GM19467 (cell line): ENCODE results near the gene STXBP6.
A peak's percentile ranks its signal among the peaks of the same experiment; 100 is the strongest.
"Not testable (repeated sequence)": the region's sequence is repeated elsewhere in the genome, so short reads cannot be mapped to it uniquely, and the experiment has no call there.

Experiments
- ATAC-seq: cut with Tn5 transposase; IDR thresholded peaks from one replicate; pipeline ENCODE4 v1.9.1; 2021; ENCODE audit warnings: mild to moderate bottlenecking, moderate library complexity; ENCODE audit not compliant: unreplicated experiment

STXBP6 gene

GRCh38 chr14:24959791-24960331 is 90.1 kb downstream of the STXBP6 start:
- peak; percentile 78 for ATAC-seq

- ATAC-seq: no peak
These were observed 91.7 kb downstream of the STXBP6 start for GRCh38 chr14:24958271-24958670.

- ATAC-seq: no peak
These were observed 92.1 kb downstream of the STXBP6 start for GRCh38 chr14:24957814-24958213.

DNA sequence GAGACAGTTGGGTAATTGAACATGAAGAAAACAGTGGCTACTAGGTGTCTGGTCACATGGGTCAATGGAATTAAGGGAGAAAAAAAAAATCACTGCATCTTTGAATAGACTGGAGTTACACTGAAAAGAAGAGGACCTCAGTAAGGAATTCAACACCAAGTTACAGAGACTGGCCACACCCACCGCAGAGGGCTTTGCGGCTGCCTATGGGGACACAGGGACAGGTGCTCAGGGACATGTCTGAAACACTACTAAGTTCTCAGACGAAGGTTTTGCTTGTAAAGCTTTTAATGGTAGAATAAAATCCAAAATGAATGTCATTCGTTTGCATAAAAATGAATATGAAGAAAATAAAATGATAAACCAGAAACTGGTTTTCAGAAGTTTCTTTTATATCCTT is 93.8 kb downstream of the STXBP6 start:
- no peak for ATAC-seq

DNA sequence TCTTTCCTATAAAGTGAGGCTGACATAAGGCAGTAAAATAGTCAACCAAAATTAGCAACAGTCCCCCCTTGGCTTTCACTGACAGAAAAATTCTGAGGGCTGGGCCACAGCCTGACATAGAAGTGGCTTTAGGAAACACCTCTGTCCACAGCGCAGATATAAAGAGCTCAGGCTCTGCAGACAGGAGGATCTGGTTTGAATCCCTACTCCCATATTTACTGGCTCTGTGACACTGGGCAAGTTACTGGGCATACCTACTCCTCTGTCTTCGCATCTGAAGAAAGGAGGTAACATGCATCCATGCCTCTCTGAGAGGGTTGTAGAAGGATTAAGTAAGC is 95.3 kb downstream of the STXBP6 start:
- no peak for ATAC-seq

DNA sequence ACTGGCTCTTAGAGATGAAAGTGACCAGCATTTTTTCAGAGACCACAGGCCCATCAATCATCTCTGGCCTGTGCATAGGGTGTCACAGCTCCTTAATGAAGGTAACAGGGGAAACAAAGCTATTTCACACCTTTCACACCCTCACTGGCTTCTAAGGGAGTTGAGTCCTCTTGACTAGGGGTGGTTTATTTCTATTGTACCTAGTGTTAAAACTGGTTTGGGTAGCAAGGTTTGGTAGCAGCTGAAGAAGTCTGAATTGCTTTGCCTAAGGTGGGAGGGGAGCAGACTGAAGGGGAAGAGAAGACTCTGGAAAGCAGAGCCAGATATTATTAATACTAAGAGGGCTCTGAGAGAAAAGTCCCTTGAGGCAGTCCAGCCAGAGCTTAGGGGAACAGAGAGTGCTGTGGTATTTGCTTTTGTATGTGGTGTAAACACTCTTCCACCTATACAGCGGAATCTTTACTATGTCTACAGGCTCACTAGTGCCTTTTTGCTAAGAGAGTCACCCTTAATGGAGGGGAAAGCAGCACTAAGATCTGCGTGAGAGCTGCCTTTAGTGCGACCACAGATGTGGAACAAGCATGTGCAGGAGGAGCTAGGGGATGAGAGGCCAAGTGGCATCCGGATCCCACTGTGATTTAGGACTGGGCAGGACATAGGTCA is 95.8 kb downstream of the STXBP6 start:
- peak; percentile 87 for ATAC-seq

DNA sequence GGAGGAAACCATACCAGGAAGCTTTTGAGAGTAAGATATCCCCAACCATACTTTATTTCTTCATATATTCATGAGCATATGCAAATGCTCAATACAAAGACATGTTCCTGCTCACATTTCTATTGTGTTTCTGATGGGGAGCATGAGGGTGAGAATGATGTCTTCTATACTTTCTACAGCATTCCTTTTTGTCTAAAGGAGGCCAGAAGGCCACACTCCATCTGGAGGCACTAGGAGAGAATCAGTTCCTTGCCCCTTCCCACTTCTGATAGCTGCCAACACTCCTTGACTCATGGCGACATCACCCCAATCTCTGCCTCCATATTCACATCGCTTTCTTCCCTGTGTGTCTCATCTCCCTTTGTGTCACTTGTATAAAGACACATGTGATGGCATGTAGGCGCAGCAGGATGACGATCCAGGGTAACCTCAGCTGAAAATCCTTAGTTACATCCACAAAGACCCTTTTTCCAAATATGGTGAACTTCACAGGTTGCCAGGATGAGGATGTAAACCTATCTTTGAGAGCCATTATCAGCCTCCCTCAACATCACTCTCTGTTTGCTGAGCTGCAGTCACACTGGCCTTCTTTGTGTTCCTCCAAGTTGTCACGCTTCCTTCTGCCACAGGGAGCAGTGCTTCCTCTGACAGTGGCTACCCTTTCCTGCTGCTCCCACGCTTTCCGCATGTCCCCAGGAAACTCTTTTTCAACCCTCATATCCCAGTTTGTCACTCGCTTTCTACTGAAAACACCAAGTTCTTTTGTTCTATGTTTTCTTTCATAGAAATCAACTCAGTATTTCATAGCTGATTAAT is 96.9 kb downstream of the STXBP6 start:
- ATAC-seq: no peak

GRCh38 chr14:24948261-24948847 is 101.6 kb downstream of the STXBP6 start:
- ATAC-seq: no peak

GRCh38 chr14:24947131-24947530 is 102.8 kb downstream of the STXBP6 start:
- ATAC-seq: no peak

DNA sequence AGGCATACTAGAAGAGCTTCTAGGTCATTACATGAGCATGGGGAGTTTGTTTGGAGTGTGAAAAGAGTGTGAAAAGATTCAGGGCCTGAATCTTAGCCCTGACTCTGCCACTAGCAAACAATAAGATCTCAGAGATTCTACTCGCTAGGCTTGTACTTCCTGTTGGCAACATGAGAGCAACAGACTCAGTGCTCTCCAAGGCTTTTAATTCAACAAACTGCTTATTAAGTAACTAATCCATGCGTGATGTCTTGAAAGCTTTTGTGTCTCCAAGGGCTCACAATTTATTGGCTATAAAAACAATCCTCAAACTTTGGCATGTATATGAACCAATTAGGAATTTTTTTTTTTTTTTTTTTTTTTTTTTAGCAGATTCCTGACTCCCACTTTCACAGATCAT is 105.1 kb downstream of the STXBP6 start:
- ATAC-seq: no peak

DNA sequence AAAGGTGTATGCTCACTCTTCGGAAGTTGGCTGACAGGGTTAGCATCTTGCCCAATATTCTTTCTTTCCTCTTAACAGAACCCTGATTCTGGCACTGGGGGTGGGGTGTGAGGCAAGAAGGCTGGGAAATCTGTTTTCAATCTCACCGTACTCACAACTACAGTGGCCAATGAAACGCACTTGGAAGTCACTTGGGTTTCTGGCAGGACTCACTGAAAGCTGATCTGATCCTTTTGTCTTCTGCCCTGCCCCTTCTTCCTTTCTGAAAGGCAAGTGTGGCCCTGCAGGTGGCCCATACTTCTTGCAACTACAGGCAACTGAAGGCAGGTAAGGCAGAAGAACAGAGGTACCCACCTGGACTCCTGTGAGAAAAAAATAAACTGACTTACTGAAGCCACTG is 106.9 kb downstream of the STXBP6 start:
- ATAC-seq: no peak

GRCh38 chr14:24941719-24942118 is 108.2 kb downstream of the STXBP6 start:
- peak; percentile 53 for ATAC-seq

DNA sequence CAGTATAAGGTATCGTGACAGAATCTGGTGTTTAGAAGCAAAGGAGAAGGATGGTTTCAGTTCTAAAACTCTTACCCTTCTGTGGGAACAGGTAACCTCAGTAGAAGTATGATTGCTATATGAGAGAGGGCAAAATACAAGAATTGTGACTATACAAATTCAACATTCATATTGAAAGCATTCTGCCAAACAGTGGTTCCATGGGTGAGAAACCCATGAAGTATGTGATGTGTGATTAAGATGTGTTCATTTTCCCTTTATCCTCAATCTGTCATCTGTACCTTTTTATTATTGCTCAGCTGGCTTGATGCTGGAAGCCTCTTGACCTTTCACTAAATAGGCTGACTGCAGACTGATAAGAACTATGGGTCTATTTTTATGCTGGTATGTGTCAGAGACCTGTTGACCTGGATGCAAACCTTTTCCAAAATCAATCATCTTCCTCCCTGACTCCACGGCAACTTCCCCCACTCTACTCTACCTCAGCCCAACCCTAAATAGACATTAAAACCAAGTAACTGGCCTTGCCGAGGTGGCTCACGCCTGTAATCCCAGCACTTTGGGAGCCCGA is 109.6 kb downstream of the STXBP6 start:
- ATAC-seq: no peak

- no peak for ATAC-seq
These were observed 111.4 kb downstream of the STXBP6 start for GRCh38 chr14:24938593-24938992.

GRCh38 chr14:24937300-24937699 is 112.6 kb downstream of the STXBP6 start:
- ATAC-seq: no peak

GRCh38 chr14:24936773-24937172 is 113.2 kb downstream of the STXBP6 start:
- ATAC-seq: not testable (repeated sequence)

- ATAC-seq: no peak
These were observed 114.2 kb downstream of the STXBP6 start for GRCh38 chr14:24935796-24936195.

DNA sequence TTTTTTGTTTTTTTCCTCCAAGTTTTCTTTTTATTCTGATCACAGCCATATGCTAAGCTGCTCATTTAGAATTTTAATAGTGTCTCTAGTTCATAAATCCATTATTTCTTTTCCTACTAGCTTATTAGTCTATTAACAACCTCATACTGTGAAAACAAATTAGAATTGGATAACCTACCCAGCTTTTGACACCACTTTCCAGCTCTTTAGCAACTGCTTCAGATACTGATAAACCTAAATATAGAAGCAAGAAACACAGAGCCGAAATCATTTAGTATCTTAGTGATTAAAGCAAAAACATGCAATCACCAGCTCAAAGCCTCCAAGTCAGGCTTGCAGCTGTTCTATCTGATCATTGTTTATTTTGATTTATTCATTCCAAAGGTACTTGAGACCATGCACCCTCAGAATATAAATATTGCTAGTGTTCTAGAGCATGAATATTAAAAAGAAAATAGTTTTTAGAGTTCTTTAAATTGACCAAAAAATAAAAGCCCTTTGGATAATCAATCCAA is 121.5 kb downstream of the STXBP6 start:
- ATAC-seq: no peak

DNA sequence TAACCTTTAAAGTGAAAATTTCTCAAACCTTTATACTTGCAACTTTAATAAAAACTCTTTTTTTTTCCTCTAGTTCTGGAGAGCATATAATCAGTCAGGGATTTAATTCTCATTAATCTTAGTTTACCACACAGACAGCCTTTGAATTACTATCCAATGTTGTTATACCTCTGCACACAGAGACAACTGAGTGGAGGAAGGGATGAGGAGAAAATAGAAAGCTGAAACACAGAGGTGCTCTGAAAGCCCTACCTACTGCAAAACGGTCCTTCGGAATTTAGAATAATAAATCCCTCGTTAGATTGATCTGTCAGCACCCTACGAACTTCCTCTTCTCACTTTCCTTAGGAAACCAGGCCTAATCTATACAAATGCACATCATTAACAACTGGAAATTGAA is 122.1 kb downstream of the STXBP6 start:
- no peak for ATAC-seq

GRCh38 chr14:24925771-24926374 is 124.1 kb downstream of the STXBP6 start:
- no peak for ATAC-seq

GRCh38 chr14:24924544-24924943 is 125.4 kb downstream of the STXBP6 start:
- ATAC-seq: no peak
